ENCODE measurements around the gene NR2E1.

Gene NR2E1

GRCh38 chr6:108156938-108157233 lies 8.9 kb upstream of the NR2E1 start:
- Histone ChIP-seq H3K9me3 (ENCODE audit: insufficient read depth, low read depth, low read length) (no peaks in the 10 kb centered on the region), H3K27me3 (ENCODE audit: insufficient read depth, low read length, poor library complexity, severe bottlenecking) (no peaks in the 10 kb centered on the region), H3F3A (ENCODE audit: low read depth) (no peaks in the 10 kb centered on the region), H3K9me2 (replicated peaks; ENCODE audit: low read depth, low read length) (no peaks in the 10 kb centered on the region), H3K4me3 (ENCODE audit: low read length, poor library complexity, severe bottlenecking) (no peak overlapping the region), H3K79me2 (ENCODE audit: insufficient read depth, low read length) (no peaks in the 10 kb centered on the region), H3K4me1 (ENCODE audit: insufficient read depth, low read length, poor library complexity, severe bottlenecking) (no peaks in the 10 kb centered on the region), H3K36me3 (ENCODE audit: insufficient read depth, low read length) (no peaks in the 10 kb centered on the region), H3K9ac (ENCODE audit: low read depth, low read length, poor library complexity, severe bottlenecking) (no peak overlapping the region), H3K4me2 (ENCODE audit: low read depth, low read length, poor library complexity, severe bottlenecking) (no peak overlapping the region), H4K20me1 (ENCODE audit: insufficient read depth, low read length, poor library complexity, severe bottlenecking) (no peaks in the 10 kb centered on the region), H2AFZ (ENCODE audit: low read length) (no peak overlapping the region)
- TF ChIP-seq EZH2phosphoT487 (IDR thresholded peaks at IDR 0.05; ENCODE audit: borderline replicate concordance) = no peak
- no peak for TF ChIP-seq CTCF (conservative IDR thresholded peaks at IDR 0.05; ENCODE audit: low read length)

GRCh38 chr6:108157234-108157980 lies 8.4 kb upstream of the NR2E1 start:
- Histone ChIP-seq H3F3A (ENCODE audit: low read depth) (no peaks in the 10 kb centered on the region), H4K20me1 (ENCODE audit: insufficient read depth, low read length, poor library complexity, severe bottlenecking) (no peaks in the 10 kb centered on the region), H3K4me2 (ENCODE audit: low read depth, low read length, poor library complexity, severe bottlenecking) (no peak overlapping the region), H3K79me2 (ENCODE audit: insufficient read depth, low read length) (no peaks in the 10 kb centered on the region), H3K4me3 (ENCODE audit: low read length, poor library complexity, severe bottlenecking) (no peak overlapping the region), H3K36me3 (ENCODE audit: insufficient read depth, low read length) (no peaks in the 10 kb centered on the region), H3K9me2 (replicated peaks; ENCODE audit: low read depth, low read length) (no peaks in the 10 kb centered on the region), H3K9me3 (ENCODE audit: insufficient read depth, low read depth, low read length) (no peaks in the 10 kb centered on the region), H3K9ac (ENCODE audit: low read depth, low read length, poor library complexity, severe bottlenecking) (no peak overlapping the region), H3K27me3 (ENCODE audit: insufficient read depth, low read length, poor library complexity, severe bottlenecking) (no peaks in the 10 kb centered on the region), H2AFZ (ENCODE audit: low read length) (no peak overlapping the region), H3K4me1 (ENCODE audit: insufficient read depth, low read length, poor library complexity, severe bottlenecking) (no peaks in the 10 kb centered on the region)
- no peak for TF ChIP-seq EZH2phosphoT487 (IDR thresholded peaks at IDR 0.05; ENCODE audit: borderline replicate concordance)
- TF ChIP-seq CTCF (conservative IDR thresholded peaks at IDR 0.05; ENCODE audit: low read length) = no peak

GRCh38 chr6:108157981-108158525 lies 7.8 kb upstream of the NR2E1 start:
- Histone ChIP-seq H4K20me1 (ENCODE audit: insufficient read depth, low read length, poor library complexity, severe bottlenecking) (no peaks in the 10 kb centered on the region), H3K79me2 (ENCODE audit: insufficient read depth, low read length) (no peaks in the 10 kb centered on the region), H3K4me1 (ENCODE audit: insufficient read depth, low read length, poor library complexity, severe bottlenecking) (no peaks in the 10 kb centered on the region), H3K4me3 (ENCODE audit: low read length, poor library complexity, severe bottlenecking) (no peak overlapping the region), H3K27me3 (ENCODE audit: insufficient read depth, low read length, poor library complexity, severe bottlenecking) (no peaks in the 10 kb centered on the region), H3K36me3 (ENCODE audit: insufficient read depth, low read length) (no peaks in the 10 kb centered on the region), H3K9me3 (ENCODE audit: insufficient read depth, low read depth, low read length) (no peaks in the 10 kb centered on the region), H2AFZ (ENCODE audit: low read length) (no peak overlapping the region), H3K9me2 (replicated peaks; ENCODE audit: low read depth, low read length) (no peaks in the 10 kb centered on the region), H3F3A (ENCODE audit: low read depth) (no peaks in the 10 kb centered on the region), H3K4me2 (ENCODE audit: low read depth, low read length, poor library complexity, severe bottlenecking) (no peak overlapping the region), H3K9ac (ENCODE audit: low read depth, low read length, poor library complexity, severe bottlenecking) (no peak overlapping the region)
- TF ChIP-seq CTCF (conservative IDR thresholded peaks at IDR 0.05; ENCODE audit: low read length) = no peak
- no peak for TF ChIP-seq EZH2phosphoT487 (IDR thresholded peaks at IDR 0.05; ENCODE audit: borderline replicate concordance)
